GM12892 (cell line): ENCODE results near the gene BABAM2.

Source experiments
- POLR2A ChIP-seq: IDR thresholded peaks from 2 replicates; pipeline ENCODE4 v1.6.1; 2011; ENCODE audit warnings: low read depth, low read length, control low read depth
- POLR2AphosphoS5 ChIP-seq: IDR thresholded peaks from 2 replicates; pipeline ENCODE4 v1.6.1; 2011; ENCODE audit warnings: low read depth, low read length, control low read depth

- TF ChIP-seq POLR2AphosphoS5 (no peak), POLR2A (no peak)
Observed at GRCh38 chr2:28217042-28217740, 326.7 kb downstream of the BABAM2 start.
